SHP77 (cell line): ENCODE measurements around the gene LRP1B.

Experiments used
- DNase-seq, 2 experiments: peaks; one replicate each; lab custom pipeline; 2025; lab: John Stamatoyannopoulos, UW

LRP1B gene

DNA sequence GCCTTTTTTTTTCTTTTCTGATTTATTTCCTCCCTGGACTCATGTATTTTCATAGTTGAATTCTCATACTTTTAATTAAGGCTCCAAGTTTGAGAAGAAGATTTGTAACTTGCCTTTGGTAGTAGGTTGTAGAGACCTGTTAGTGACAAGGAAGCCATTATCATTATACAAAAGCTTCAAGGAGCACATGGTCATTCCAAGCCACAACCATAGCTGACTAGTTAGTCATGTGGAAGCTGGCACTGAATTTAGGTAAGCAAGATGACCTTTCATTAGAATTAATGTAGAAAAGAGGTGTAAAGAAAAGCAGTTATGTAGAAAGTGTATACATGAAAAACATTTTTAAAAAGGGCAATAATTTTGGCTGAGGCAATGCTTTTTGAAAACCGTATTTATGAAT lies 89.7 kb downstream of the LRP1B start:
- no peak for DNase-seq

GRCh38 chr2:142040556-142040955 lies 90.3 kb downstream of the LRP1B start:
- DNase-seq = no peak

DNA sequence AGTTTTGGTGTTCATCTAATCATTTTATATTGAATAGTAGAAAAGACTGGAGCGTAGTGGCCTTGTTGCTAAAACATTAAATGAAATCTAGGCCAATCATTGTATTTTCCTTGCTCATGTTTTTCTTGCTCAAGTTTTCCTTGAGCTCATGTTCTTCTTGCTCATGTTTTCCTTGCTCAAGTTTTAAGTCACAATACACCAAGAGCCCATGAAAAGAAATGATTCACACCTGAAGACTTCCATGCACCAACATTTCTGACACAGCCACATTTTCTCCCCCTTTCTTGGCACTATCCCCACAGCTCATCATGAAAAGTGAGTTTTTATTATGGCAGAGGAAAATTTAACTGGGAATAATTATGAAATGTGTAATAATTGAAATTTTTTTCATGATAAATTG lies 92.0 kb downstream of the LRP1B start:
- DNase-seq = no peak

DNA sequence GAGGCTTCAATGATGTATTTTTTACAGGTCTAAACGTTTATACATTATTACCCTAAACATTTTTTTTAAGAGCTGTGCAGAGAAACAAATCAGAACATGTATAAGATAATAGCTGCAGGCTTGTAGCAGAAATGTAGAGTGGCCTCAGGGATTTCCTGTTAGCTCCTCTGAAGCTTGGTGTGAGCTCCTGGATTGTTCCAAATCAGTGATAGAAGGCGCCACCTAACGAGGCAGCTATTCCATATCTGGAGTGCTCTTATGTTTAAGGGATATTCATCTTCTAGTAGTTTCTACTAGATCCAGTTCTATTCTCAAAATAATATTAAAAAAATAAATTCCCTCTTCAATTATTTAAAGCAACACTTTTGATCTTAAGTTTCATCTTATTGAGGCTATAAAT lies 93.1 kb downstream of the LRP1B start:
- no peak for DNase-seq

DNA sequence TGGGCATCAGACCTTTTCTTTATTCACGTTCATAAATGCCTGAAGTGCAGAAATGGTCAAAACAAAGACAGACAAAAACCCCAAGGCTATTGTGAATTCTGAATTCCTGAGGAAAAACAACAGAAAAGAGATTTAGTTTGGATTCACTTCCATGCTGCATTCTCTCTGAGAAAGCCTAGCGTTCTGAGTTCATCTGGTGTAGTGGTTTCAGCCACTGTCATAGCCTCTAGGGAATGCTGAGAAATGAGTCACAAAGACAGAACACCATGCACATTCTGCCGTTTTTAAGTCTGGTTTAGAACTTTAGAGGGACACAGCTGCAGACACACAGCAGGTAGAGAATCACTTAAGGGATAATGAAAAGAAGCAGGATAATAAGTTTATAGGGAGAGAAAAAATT lies 93.8 kb downstream of the LRP1B start:
- no peak for DNase-seq

- no peak for DNase-seq
Measured at GRCh38 chr2:142033393-142033792, 97.4 kb downstream of the LRP1B start.

DNA sequence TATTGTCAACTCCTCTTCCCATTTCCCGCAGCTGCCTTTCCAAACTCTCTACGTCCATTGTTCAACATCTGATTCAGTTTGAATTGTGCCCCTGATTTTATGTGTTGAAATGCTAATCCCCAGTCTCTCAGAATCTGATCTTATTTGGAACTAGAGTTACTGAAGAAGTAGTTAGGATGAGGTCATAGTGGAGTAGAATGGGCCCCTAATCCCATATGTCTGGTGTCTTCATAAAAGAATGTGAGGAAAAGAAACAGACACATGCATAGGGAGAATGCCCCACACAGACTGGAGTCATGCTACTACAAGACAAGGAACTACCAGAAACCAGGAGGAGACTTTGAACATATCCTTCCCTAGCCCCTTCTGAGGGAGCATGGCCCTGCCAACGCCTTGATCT lies 99.2 kb downstream of the LRP1B start:
- DNase-seq = no peak

DNA sequence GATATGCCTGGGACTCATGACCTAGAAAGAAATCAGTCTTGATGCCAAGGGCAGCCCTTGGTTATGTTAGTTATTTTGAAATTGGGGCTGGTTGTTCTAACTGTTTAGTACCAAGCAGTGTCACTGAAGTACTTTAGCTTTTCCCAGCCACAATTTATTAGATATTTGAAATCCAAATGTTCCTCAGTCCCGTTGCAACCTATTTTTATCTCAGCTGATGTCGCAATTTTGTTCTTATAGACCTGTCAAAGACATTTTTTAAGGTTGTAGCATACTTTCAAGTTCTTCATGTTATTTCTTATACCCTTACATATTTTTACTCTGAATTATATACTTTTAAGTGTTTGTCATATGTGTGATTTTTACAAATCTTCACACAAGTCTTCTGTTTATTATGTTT lies 100.1 kb downstream of the LRP1B start:
- no peak for DNase-seq

DNA sequence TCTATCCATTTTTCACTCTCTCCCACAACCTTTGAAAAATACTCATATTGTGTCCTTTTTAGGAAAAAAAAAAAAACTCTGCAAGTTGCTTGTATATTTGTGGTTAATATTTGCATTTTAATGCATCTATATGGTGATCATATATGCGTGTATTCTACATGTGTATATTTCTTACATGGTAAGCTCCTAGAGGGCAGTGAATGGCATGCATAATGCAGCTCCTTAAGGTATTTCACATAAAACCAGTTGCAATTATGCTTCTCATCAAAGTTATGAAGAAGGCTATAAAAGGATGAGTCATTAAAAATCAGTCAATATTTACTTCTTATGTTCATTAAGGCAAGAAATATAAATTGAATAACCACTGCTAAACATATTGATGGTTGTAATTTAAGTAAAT lies 100.8 kb downstream of the LRP1B start:
- no peak for DNase-seq

GRCh38 chr2:142025394-142025793 lies 105.4 kb downstream of the LRP1B start:
- no peak for DNase-seq

- DNase-seq = no peak
Measured at GRCh38 chr2:142020368-142020767, 110.4 kb downstream of the LRP1B start.

GRCh38 chr2:142014536-142014935 lies 116.3 kb downstream of the LRP1B start:
- no peak for DNase-seq

- DNase-seq = no peak
Measured at GRCh38 chr2:142012797-142013196, 118.0 kb downstream of the LRP1B start.

DNA sequence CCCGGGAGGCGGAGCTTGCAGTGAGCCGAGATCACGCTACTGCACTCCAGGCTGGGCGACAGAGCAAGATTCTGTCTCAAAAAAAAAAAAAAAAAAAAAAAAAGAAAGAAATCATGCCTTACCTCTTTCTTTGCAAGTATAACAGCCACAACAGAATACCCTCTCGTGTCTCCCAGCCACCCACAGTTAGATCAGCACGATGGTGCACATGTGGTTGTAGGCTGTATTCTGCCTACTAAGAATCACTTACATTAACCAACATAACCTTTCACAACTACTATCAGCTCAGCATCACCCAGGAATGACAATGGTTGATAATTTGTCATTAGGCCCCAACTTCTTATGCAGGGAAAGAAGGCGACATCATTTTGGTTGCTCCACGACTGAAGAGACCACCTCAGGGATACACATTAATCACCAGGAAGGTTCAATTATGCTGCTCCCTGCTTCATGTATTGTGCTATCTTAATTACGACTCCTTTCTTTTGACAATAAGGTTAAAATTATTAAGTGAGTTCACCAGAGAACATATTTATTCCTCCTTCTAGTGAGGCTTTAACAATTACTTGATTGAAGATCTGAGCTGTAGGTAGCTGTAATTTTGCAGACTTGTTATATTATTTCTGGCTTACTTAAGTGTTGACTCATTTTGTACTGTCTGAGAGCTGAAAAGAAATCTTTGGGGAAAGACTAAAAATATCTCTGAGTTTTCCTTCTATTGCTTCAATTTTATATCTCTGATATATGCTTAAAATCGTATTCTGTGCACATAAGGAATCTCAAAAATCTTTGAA lies 120.1 kb downstream of the LRP1B start:
- no peak for DNase-seq

DNA sequence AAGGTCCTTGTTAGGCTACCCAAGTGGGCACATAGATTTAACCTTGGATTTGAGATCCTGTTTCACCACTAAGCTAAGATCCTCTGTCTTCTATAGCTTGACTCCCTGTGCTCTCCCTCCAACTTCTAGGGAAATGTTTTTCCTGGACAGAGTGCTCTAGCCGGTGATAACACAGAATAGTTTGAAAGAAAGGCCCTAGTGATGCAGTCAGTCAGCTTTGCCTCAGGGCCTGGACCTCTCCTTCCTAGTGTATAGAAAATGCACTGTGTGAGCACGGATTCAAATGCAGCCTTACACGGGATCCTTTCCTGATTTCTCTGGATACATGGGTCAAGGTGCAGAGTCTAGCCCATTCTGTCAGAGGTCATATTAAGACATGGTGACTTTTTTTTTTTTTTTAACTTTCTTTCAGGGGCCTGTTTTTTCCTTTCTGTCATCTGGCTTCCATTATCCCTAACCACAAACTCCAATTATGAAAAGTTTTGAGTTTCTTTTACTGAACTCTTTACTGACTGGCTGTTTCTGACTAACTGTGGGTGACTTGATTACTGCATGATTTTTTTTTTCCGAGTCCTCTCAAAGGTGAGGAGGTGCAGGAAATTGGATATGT lies 122.6 kb downstream of the LRP1B start:
- DNase-seq = no peak

DNA sequence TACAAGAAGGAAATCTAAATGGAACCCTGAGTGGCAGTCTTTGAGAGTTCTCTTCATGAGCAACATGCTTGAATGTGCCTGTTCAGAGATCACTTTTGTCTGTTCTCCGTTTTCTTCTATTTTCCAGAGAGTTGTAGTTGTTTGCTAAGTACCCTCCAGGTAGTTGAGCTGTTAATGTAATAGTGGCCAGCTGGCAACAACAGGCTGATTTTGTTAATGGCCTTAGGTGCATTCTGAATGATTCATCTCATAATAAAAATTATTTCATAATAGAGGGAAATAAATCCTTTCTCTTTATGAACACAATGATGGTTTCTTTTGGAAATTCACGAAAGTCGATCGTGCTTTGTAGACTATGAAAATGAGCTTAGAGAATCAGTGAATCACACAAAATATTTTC lies 136.8 kb downstream of the LRP1B start:
- no peak for DNase-seq

GRCh38 chr2:141992695-141993094 lies 138.1 kb downstream of the LRP1B start:
- DNase-seq = no peak

- no peak for DNase-seq
Measured at GRCh38 chr2:141968433-141968832, 162.4 kb downstream of the LRP1B start.

GRCh38 chr2:141967980-141968379 lies 162.8 kb downstream of the LRP1B start:
- no peak for DNase-seq

DNA sequence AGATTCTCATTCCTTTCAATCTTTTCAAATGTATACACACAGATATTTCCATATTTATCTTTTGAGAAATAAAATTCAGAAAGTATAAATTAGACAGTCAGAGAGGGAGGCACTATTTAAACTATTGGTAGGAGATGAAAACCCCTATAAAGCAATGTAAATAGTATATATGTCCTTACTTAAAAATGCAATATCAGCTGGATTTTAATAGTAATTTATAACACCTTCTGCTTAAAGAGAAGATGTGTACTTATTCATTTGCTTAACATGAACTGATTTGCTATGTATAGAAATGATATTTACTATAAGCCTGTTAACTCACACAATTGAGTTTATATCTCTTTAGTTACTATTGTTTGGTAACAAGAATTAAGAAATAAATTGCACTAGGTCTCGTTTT lies 163.3 kb downstream of the LRP1B start:
- DNase-seq = no peak

DNA sequence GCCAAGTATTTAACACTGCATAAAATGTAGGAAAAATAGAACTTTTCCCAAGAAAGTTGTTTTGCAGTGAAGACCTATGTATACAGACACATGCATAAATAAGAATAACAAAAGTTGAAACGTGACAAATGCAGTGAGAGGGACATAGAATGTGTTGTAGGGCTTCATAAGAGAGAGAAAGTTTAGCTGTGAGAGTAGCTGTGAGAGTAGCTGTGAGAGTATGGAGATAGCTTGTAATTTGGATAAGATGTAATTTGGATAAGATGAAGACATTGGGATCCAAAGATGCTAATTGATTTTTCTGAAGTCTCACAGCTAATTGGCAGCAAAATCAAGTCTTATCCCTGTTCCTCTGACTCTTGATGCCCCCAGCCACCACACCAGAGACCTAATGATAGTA lies 170.9 kb downstream of the LRP1B start:
- DNase-seq = no peak

- DNase-seq = no peak
Measured at GRCh38 chr2:141959016-141959415, 171.8 kb downstream of the LRP1B start.

DNA sequence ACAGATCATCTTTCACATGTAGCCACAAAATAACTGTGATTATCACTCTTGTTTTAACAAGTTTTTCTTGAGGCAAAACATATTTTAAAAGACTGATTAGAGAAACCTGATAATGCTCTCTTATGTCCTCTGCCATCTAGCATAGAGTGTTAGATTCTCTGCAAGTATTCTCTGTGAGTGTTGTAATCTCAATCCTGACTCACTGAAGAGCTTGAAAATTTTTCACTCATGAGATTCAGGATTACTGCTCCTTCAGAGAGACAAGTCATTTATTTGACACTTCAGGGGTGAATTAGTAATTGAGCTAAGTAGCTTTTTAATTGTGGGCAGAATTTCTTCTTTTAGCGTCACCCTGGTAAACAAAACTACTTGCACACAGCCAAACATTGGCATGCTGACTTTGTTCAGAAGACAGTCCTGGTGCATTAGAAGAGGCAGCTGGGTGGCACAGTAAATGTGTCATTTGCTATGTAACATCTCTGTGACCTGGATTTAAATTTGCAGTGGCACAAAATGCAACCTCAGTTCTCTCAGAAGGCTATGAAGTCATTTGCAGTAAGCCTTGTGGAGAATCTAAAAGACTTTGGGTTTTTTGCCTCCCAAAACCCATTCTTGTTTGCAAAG lies 172.9 kb downstream of the LRP1B start:
- no peak for DNase-seq
